Activated CD8-positive, alpha-beta memory T cell treated with anti-CD3 and anti-CD28 coated beads, Interleukin-2, amount 50 U/mL, for 1 hour (primary cell): ENCODE data around the gene RPUSD4.

Experiments used
- DNase-seq: peaks from one replicate; pipeline ENCODE4 v3.0.0-alpha.2; 2020; ENCODE audit errors: extremely low read depth

Gene RPUSD4

GRCh38 chr11:126157326-126158030 lies 54.0 kb downstream of the RPUSD4 start:
- no peak for DNase-seq

DNA sequence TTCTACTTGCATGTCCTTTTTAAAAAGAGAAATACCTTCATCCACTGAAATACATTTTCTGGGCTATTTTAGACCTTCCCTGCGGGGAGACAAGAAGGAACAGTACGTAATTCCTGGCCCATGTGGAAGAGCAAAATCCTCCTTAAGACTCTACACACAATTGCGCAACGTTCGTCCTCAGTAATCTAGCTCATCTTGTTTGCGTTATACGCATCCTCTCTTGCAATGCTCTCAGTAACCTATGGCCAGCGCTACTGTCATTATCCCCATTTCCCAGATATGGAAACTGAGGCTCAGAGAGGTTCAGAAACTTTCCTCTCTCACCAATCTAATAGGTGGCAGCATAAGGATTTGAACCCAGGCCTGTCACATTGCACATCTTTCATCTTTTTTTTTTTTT lies 54.6 kb downstream of the RPUSD4 start:
- DNase-seq, result no peak

DNA sequence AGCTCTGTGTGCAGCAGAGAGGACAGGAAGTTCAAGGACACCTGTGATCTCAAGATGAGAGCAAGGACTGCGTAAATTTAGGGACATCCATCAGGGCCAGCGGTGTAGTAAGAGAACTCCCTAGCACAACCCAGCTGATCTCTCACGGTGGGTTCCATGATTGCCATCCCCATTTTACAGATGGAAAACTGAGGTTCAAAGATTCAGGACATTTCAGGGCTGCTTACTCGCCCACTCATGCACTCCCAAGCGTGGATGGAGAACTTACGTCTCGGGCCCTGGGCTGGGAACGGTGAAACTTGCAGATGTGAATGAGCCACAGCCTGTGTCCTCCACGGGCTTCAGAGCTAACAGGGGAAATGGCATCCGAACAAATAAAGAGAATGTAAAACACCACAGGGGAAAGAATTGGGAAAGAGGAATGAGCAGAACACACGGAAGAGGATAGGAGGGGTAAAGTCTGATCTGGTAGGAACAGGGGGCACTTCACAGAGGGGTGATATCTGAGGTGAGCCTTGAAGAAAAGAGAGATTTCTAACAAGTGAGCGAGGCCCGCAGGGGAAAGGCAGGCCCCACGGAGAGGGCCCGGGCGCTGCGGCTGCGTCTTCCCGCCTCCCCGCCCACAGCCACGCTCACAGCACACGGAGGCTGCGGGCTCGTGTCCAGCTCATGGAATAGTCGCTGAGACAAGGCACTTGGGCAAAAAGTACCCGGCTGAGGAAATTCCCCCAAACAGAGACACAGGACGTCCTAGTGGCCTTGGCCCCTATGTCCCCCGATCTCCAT lies 55.9 kb downstream of the RPUSD4 start:
- no peak for DNase-seq

DNA sequence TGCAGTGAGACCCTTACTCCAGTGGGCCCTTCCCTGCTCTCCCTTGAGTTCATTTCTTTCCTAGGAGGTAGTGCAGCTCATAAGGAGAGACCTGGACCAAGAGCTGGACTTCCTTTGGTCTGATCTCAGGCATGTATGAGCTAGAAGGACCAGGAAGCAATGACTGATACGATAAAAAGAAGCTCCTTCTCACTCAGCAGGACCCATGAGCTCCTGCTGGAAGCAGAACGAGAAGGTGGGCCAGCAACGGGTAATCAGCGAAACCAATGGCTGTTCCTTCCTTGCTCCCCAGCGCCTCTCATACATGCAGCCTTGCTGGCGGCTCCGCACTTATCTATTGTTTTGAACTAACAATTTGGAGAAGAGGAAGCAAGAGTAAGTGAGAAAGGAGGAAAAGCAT lies 56.8 kb downstream of the RPUSD4 start:
- DNase-seq, result no peak

DNA sequence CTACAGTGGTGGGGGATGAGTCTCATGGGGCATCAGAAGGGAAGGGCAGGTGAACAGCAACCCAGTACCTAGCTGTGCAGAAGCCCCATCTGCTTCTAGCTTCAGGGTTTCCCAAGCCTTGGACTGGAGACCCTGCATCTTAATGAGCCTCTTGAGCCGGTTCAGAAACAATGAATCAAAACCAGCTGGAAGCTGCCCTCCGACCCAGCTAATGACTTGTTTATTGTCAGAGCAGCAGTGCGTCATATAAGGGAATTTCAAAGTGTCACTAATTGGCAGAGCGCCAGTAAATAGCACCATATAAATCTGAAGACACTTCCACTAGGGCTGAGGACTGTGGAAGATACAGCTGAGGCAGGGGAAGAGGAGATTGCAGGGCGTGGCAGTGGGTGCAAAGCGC lies 57.5 kb downstream of the RPUSD4 start:
- DNase-seq, result no peak

DNA sequence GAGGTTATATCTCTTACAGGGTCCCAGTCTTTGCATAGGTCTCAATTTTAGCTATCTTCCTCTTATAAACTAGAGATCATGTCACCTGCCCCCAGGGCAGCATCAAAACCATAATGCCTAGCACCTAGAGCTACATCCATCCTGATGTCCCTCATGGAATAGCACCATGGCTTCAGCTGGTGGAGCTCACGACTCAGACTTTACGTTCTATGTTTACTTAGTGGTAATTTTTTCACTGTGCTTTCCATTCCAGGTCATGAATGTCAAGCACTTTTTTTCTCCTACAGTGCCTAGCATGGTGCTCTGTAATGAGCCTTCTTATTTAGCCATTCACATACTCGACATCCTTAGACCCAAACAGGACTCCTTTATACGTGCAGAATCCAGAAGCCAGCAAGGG lies 58.4 kb downstream of the RPUSD4 start:
- no peak for DNase-seq

- no peak for DNase-seq
These were observed 58.9 kb downstream of the RPUSD4 start for GRCh38 chr11:126152586-126152985.

DNA sequence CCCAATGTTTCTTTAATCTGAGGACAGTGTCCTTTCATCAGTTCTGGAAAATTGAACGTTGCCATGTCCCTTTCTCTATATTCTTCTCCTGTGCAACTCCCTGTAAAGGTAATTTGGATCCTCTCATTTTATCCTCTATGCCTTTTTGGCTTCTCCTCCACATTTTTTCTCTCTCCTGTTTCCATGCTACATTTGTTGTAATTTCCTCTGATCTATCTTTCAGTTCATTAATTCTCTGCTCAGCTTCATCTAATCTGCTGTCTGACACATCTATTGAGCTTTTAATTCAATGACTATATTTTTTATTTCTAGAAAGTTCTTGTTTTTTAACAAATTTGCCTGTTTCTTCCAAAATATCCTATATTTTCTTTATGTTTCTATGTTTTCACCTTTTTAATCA lies 59.3 kb downstream of the RPUSD4 start:
- no peak for DNase-seq
